ENCODE data around the gene GPS2. TPM values are rescaled to one million over a fixed set of nuclear protein-coding genes. Genes with fewer than 3 reads are reported as not detected.

The GPS2 gene
- total RNA-seq, 1 donor from 2014 or later = 22.4 TPM

- no peak for TF ChIP-seq CTCF (IDR thresholded peaks at IDR 0.05; ENCODE audit: insufficient read depth, low read length, severe bottlenecking)
- no peaks in the 10 kb centered on the region for H3K27me3 ChIP-seq (ENCODE audit: control insufficient read depth, insufficient read depth, low read length)
- peaks cover 23% of the 10 kb centered on the region for H3K36me3 ChIP-seq (ENCODE audit: control insufficient read depth, insufficient read depth, low read length)
- FAIRE-seq (peak; percentile 18), DNase-seq (ENCODE audit: low read depth) (no peak)
- no peak overlapping the region for H3K4me3 ChIP-seq (ENCODE audit: low read depth, low read length)
Observed at GRCh38 chr17:7317161-7317803, 2.1 kb upstream of the GPS2 start.

- Histone ChIP-seq H3K4me3 (ENCODE audit: low read depth, low read length) (peak overlapping the region; percentile 62), H3K36me3 (ENCODE audit: control insufficient read depth, insufficient read depth, low read length) (peaks cover 15% of the 10 kb centered on the region), H3K27me3 (ENCODE audit: control insufficient read depth, insufficient read depth, low read length) (no peaks in the 10 kb centered on the region)
- DNase-seq (ENCODE audit: low read depth) = no peak
- no peak for FAIRE-seq
- no peak for TF ChIP-seq CTCF (IDR thresholded peaks at IDR 0.05; ENCODE audit: insufficient read depth, low read length, severe bottlenecking)
Observed at GRCh38 chr17:7315570-7316235, 543 bp upstream of the GPS2 start.

GRCh38 chr17:7313890-7314718 is 1.1 kb downstream of the GPS2 start:
- H3K27me3 ChIP-seq (ENCODE audit: control insufficient read depth, insufficient read depth, low read length) = no peaks in the 10 kb centered on the region
- no peak for DNase-seq (ENCODE audit: low read depth)
- H3K36me3 ChIP-seq (ENCODE audit: control insufficient read depth, insufficient read depth, low read length) = peaks cover 25% of the 10 kb centered on the region
- TF ChIP-seq CTCF (IDR thresholded peaks at IDR 0.05; ENCODE audit: insufficient read depth, low read length, severe bottlenecking) = no peak
- peak overlapping the region; percentile 62 for H3K4me3 ChIP-seq (ENCODE audit: low read depth, low read length)
- FAIRE-seq = peak; percentile 18

- H3K4me3 ChIP-seq (ENCODE audit: low read depth, low read length) = no peak overlapping the region
- no peak for DNase-seq (ENCODE audit: low read depth)
- peak; percentile 13 for FAIRE-seq
- TF ChIP-seq CTCF (IDR thresholded peaks at IDR 0.05; ENCODE audit: insufficient read depth, low read length, severe bottlenecking) = peak; percentile 26
- H3K36me3 ChIP-seq (ENCODE audit: control insufficient read depth, insufficient read depth, low read length) = peaks cover 21% of the 10 kb centered on the region
- no peaks in the 10 kb centered on the region for H3K27me3 ChIP-seq (ENCODE audit: control insufficient read depth, insufficient read depth, low read length)
Observed at GRCh38 chr17:7313088-7313889, 1.9 kb downstream of the GPS2 start.

GRCh38 chr17:7312432-7313087 is 2.6 kb downstream of the GPS2 start:
- no peaks in the 10 kb centered on the region for H3K27me3 ChIP-seq (ENCODE audit: control insufficient read depth, insufficient read depth, low read length)
- DNase-seq (ENCODE audit: low read depth) (no peak), FAIRE-seq (no peak)
- TF ChIP-seq CTCF (IDR thresholded peaks at IDR 0.05; ENCODE audit: insufficient read depth, low read length, severe bottlenecking) = no peak
- peaks cover 21% of the 10 kb centered on the region for H3K36me3 ChIP-seq (ENCODE audit: control insufficient read depth, insufficient read depth, low read length)
- H3K4me3 ChIP-seq (ENCODE audit: low read depth, low read length) = no peak overlapping the region

Data from bronchial epithelial cell (primary cell).